HL-60 (cell line): ENCODE data around the gene SLC16A10.

Experiments
- GABPA ChIP-seq: IDR thresholded peaks from 2 replicates; pipeline ENCODE4 v1.6.1; 2012; ENCODE audit warnings: low read depth
- POLR2AphosphoS5 ChIP-seq: IDR thresholded peaks from 2 replicates; pipeline ENCODE4 v1.6.1; 2012; ENCODE audit warnings: low read depth
- SPI1 ChIP-seq: IDR thresholded peaks from 2 replicates; pipeline ENCODE4 v1.6.1; 2012; ENCODE audit warnings: low read depth, mild to moderate bottlenecking, borderline replicate concordance
- TF ChIP-seq, protein P1 (sequence below): IDR thresholded peaks from one replicate; pipeline ENCODE4 v1.5.1; 2011; ENCODE audit warnings: low read length, control low read depth, inconsistent platforms; ENCODE audit not compliant: insufficient read depth

DNA sequence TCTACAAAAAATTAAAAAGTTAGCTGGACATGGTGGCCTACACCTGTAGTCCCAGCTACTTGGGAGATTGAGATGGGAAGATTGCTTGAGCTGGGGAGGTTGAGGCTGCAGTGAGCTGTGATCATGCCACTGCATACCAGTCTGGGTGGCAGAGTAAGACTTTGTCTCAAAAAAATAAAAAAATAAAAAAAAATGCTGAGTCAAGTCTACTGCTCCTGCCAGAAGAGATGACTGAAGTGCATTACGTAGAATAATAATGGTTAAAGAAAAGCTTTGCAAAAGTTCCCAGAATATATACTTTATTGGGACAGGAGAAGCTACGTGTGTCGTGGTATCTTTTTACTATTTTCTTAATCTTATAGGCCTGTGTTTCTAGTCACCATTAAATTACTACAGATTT, 125.3 kb downstream of the SLC16A10 start:
- TF ChIP-seq, protein P1, sequence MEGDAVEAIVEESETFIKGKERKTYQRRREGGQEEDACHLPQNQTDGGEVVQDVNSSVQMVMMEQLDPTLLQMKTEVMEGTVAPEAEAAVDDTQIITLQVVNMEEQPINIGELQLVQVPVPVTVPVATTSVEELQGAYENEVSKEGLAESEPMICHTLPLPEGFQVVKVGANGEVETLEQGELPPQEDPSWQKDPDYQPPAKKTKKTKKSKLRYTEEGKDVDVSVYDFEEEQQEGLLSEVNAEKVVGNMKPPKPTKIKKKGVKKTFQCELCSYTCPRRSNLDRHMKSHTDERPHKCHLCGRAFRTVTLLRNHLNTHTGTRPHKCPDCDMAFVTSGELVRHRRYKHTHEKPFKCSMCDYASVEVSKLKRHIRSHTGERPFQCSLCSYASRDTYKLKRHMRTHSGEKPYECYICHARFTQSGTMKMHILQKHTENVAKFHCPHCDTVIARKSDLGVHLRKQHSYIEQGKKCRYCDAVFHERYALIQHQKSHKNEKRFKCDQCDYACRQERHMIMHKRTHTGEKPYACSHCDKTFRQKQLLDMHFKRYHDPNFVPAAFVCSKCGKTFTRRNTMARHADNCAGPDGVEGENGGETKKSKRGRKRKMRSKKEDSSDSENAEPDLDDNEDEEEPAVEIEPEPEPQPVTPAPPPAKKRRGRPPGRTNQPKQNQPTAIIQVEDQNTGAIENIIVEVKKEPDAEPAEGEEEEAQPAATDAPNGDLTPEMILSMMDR = no peak
- no peak for TF ChIP-seq GABPA
- no peak for TF ChIP-seq SPI1
- TF ChIP-seq POLR2AphosphoS5 = no peak
